ENCODE measurements around the gene CSDE1. TPM values are rescaled to one million over a fixed set of nuclear protein-coding genes. Genes with fewer than 3 reads are reported as not detected.

CSDE1 gene
- total RNA-seq, 4 donors from 2014 or later, result 548 to 1,437 (median 734) TPM

GRCh38 chr1:114735479-114735878, 22.3 kb downstream of the CSDE1 start:
- Histone ChIP-seq H3K9me3 (no peaks in the 10 kb centered on the region), H3K27me3 (no peaks in the 10 kb centered on the region), H3K4me3 (replicated peaks in 1 of 3) (no peak overlapping the region), H3K27ac (no peak overlapping the region), H3K36me3 (peaks cover 62 to 70% of the 10 kb centered on the region in 2 donors), H3K4me1 (no peaks in the 10 kb centered on the region)
- WGBS, 2 donors, result 96 to 97% methylated on average over 1 of the region's 1 CpG
- TF ChIP-seq, protein P1, sequence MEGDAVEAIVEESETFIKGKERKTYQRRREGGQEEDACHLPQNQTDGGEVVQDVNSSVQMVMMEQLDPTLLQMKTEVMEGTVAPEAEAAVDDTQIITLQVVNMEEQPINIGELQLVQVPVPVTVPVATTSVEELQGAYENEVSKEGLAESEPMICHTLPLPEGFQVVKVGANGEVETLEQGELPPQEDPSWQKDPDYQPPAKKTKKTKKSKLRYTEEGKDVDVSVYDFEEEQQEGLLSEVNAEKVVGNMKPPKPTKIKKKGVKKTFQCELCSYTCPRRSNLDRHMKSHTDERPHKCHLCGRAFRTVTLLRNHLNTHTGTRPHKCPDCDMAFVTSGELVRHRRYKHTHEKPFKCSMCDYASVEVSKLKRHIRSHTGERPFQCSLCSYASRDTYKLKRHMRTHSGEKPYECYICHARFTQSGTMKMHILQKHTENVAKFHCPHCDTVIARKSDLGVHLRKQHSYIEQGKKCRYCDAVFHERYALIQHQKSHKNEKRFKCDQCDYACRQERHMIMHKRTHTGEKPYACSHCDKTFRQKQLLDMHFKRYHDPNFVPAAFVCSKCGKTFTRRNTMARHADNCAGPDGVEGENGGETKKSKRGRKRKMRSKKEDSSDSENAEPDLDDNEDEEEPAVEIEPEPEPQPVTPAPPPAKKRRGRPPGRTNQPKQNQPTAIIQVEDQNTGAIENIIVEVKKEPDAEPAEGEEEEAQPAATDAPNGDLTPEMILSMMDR (IDR thresholded peaks at IDR 0.05), result no peak
- TF ChIP-seq POLR2A (IDR thresholded peaks at IDR 0.05), result no peak
- DNase-seq, result no peak
- intact Hi-C loops (cut with DNase I), result no loop called here

GRCh38 chr1:114729782-114730181, 28.0 kb downstream of the CSDE1 start:
- intact Hi-C loops (cut with DNase I), result no loop called here
- 98 to 100% methylated on average over 1 of the region's 1 CpG for WGBS, 2 donors
- Histone ChIP-seq H3K27me3 (no peaks in the 10 kb centered on the region), H3K27ac (no peak overlapping the region), H3K4me1 (no peaks in the 10 kb centered on the region), H3K36me3 (peaks cover 76 to 85% of the 10 kb centered on the region in 2 donors), H3K4me3 (replicated peaks in 1 of 3) (no peak overlapping the region), H3K9me3 (no peaks in the 10 kb centered on the region)
- TF ChIP-seq POLR2A (IDR thresholded peaks at IDR 0.05), result no peak
- TF ChIP-seq, protein P1 (IDR thresholded peaks at IDR 0.05), result no peak
- DNase-seq, result no peak

- Histone ChIP-seq H3K4me1 (no peaks in the 10 kb centered on the region), H3K27me3 (no peaks in the 10 kb centered on the region), H3K4me3 (replicated peaks in 1 of 3) (no peak overlapping the region), H3K27ac (no peak overlapping the region), H3K36me3 (peaks cover 76 to 84% of the 10 kb centered on the region in 2 donors), H3K9me3 (no peaks in the 10 kb centered on the region)
- WGBS, 2 donors, result 93 to 94% methylated on average over 2 of the region's 2 CpGs
- DNase-seq, result no peak
- TF ChIP-seq POLR2A (IDR thresholded peaks at IDR 0.05), result no peak
- TF ChIP-seq, protein P1 (IDR thresholded peaks at IDR 0.05), result no peak
- intact Hi-C loops (cut with DNase I), result no loop called here
These were observed 29.2 kb downstream of the CSDE1 start for GRCh38 chr1:114728553-114728952.

DNA sequence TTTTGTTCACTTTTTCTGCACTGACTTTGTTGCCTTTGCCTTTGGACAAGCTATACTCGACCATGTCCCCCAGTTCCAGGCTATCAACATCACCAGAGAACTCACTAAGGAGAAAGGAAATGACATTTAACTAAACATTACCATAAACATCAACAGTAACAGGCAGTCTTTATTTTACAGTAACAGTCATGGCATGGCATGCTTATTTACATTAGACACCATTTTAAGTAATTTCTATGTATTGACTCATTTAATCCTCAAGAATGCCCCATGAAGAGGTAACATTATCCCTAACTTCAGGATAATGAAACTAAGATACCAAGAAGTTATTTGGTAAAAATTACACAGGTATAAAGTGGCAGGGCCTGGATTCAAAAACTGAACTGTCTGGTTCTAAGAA, 32.6 kb downstream of the CSDE1 start:
- Histone ChIP-seq H3K27ac (no peak overlapping the region), H3K4me3 (replicated peaks in 1 of 3) (no peak overlapping the region), H3K36me3 (peaks cover 79 to 90% of the 10 kb centered on the region in 2 donors), H3K9me3 (no peaks in the 10 kb centered on the region), H3K27me3 (no peaks in the 10 kb centered on the region), H3K4me1 (no peaks in the 10 kb centered on the region)
- DNase-seq, result no peak
- intact Hi-C loops (cut with DNase I), result no loop called here
- TF ChIP-seq POLR2A (IDR thresholded peaks at IDR 0.05), result no peak
- TF ChIP-seq, protein P1 (IDR thresholded peaks at IDR 0.05), result no peak
- 92 to 93% methylated on average over 1 of the region's 1 CpG for WGBS, 2 donors

DNA sequence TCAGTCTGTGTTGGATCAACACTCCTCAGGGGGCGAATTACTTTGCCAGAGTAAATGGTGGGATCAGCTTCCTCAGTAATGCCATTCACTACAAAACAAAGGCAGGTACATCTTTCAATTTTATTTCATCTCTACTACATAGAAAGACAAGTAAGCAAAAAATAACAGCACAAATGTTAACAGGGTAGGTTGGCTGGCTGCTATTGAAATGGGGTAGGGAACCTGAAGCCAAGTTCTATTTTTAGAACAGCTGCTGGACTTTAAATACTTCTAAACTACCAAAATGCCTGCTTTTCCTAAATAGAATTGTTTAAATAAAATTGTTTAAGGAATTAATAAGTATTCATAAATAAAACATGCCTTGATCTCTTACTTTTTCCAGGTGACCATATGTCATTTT, 33.9 kb downstream of the CSDE1 start:
- TF ChIP-seq POLR2A (IDR thresholded peaks at IDR 0.05), result no peak
- TF ChIP-seq, protein P1 (IDR thresholded peaks at IDR 0.05), result no peak
- DNase-seq, result no peak
- Histone ChIP-seq H3K9me3 (no peaks in the 10 kb centered on the region), H3K36me3 (peaks cover 83 to 90% of the 10 kb centered on the region in 2 donors), H3K27me3 (no peaks in the 10 kb centered on the region), H3K4me1 (no peaks in the 10 kb centered on the region), H3K27ac (no peak overlapping the region), H3K4me3 (replicated peaks in 1 of 3) (no peak overlapping the region)
- WGBS, 2 donors, result 97 to 100% methylated on average over 1 of the region's 1 CpG
- intact Hi-C loops (cut with DNase I), result no loop called here

All from thyroid gland (tissue), 4 donors.